Psoas muscle (tissue), 8 donors: ENCODE results near the gene IL33. TPM values are rescaled to one million over a fixed set of nuclear protein-coding genes. Genes with fewer than 3 reads are reported as not detected.

Source experiments
- ATAC-seq, 4 donors: fragments of 200-7000 bp; cut with Tn5 transposase; one replicate each; pipeline ENCODE4 v1.9.1; 2020; ENCODE audit warnings: moderate library complexity in 3 of 4, mild to moderate bottlenecking in 2 of 4
- DNase-seq, 2 donors: peaks; one replicate each; pipeline ENCODE4 v3.0.0-alpha.2; 2020
- H3K27ac ChIP-seq: fragments of 200-600 bp; one replicate; pipeline ENCODE4 v1.8.0; 2022
- H3K27me3 ChIP-seq, 3 donors: fragments of 200-600 bp in 1 of 3; one replicate each; pipeline versions ENCODE4 v1.6.1 to v1.8.0; 2013 to 2022; ENCODE audit warnings: low read length in 2 of 3, mild to moderate bottlenecking in 2 of 3, moderate library complexity in 1 of 3; ENCODE audit not compliant: insufficient read depth in 3 of 3
- H3K36me3 ChIP-seq, 2 donors: fragments of 200-600 bp in 1 of 2; one replicate each; pipeline versions ENCODE4 v1.6.1 to v1.8.0; 2013 to 2022; ENCODE audit warnings: low read depth in 1 of 2, mild to moderate bottlenecking in 1 of 2, moderate library complexity in 1 of 2; ENCODE audit not compliant: insufficient read depth in 1 of 2
- H3K4me1 ChIP-seq: fragments of 200-600 bp; one replicate; pipeline ENCODE4 v1.8.0; 2022
- H3K4me3 ChIP-seq: fragments of 200-600 bp; one replicate; pipeline ENCODE4 v1.8.0; 2022; ENCODE audit warnings: mild to moderate bottlenecking
- H3K9me3 ChIP-seq: fragments of 200-600 bp; one replicate; pipeline ENCODE4 v1.8.0; 2022
- CTCF ChIP-seq: fragments of 200-600 bp; IDR thresholded peaks from one replicate; pipeline ENCODE4 v1.8.0; 2022; ENCODE audit warnings: antibody characterized with exemption
- WGBS, 3 donors: extraction: QIAGEN DNeasy Blood & Tissue Kit; methylation state at CpG; one replicate each; pipeline versions ENCODE4 v1.1.6 to v1.1.7; 2013; 5-methylcytosine and 5-hydroxymethylcytosine counted together
- intact Hi-C, 2 donors: fragments of 100-400 bp; cut with DNase I; formaldehyde crosslinking; loops; one replicate each; pipeline versions ENCODE4 v1.11.0 to v1.14.2; 2022
- polyA plus RNA-seq, 3 donors: library from polyadenylated mRNA; stranded (reverse); fragments of 200-250 nt; gene quantifications; one replicate each; pipeline ENCODE4 v1.2.3, GENCODE V29; 2013
- total RNA-seq, 4 donors: library from RNA; stranded (reverse); fragmentation: NEBNext Ultra II Directional in 2 of 4; extraction: Animal tissue kit (Norgen Biotek cat#: 25700) in 2 of 4; gene quantifications; one replicate each; pipeline versions ENCODE4 v1.2.1 to v1.2.4, GENCODE V29; 2021 to 2023
- donor health status: healthy with polysubstance abuse.
- donor health status: DM: no; HTN: no; CAD: no; lungs with moderate emphysema.
- donor health status: Bipolar disorder and iron deficiency.
- donor health status: healthy.
- donor health status: DM: yes; HTN: yes; CAD: no.
- donor health status: DM: no; HTN: no; CAD: no.
- donor health status: DM: no; HTN: no; CAD: no.
- donor health status: DM: yes; HTN: yes; CAD: no.

Gene IL33
- total and polyA plus RNA-seq, 7 donors, result 2.0 to 11.5 (median 4.0) TPM

GRCh38 chr9:6214903-6215302 lies 704 bp upstream of the IL33 start:
- no peaks in the 10 kb centered on the region for H3K4me1 ChIP-seq
- TF ChIP-seq CTCF, result no peak
- intact Hi-C loops, result no loop called here
- no peak for DNase-seq
- H3K4me3 ChIP-seq, result no peak overlapping the region
- H3K27ac ChIP-seq, result no peak overlapping the region
- no peaks in the 10 kb centered on the region for H3K27me3 ChIP-seq
- peaks cover 7% of the 10 kb centered on the region for H3K9me3 ChIP-seq
- peak in 1 of 4 donors; percentile 56 for ATAC-seq
- 14 to 35% (median 21%) methylated on average over 2 of the region's 2 CpGs for WGBS, 3 donors
- H3K36me3 ChIP-seq, result no peaks in the 10 kb centered on the region

GRCh38 chr9:6216002-6216401 lies 395 bp downstream of the IL33 start:
- Histone ChIP-seq H3K27me3 (no peaks in the 10 kb centered on the region), H3K4me3 (peak overlapping the region; percentile 37), H3K36me3 (no peaks in the 10 kb centered on the region), H3K9me3 (no peaks in the 10 kb centered on the region), H3K4me1 (no peaks in the 10 kb centered on the region), H3K27ac (no peak overlapping the region)
- no peak for DNase-seq
- ATAC-seq, result no peak
- 67 to 69% (median 69%) methylated on average over 3 of the region's 3 CpGs for WGBS, 3 donors
- intact Hi-C loops, result no loop called here
- no peak for TF ChIP-seq CTCF

GRCh38 chr9:6216951-6217350 lies 1.3 kb downstream of the IL33 start:
- ATAC-seq, result no peak
- intact Hi-C loops, result no loop called here
- H3K4me3 ChIP-seq, result peak overlapping the region; percentile 37
- DNase-seq, result no peak
- H3K9me3 ChIP-seq, result no peaks in the 10 kb centered on the region
- H3K27ac ChIP-seq, result peak overlapping the region; percentile 10
- H3K4me1 ChIP-seq, result no peaks in the 10 kb centered on the region
- H3K27me3 ChIP-seq, result no peaks in the 10 kb centered on the region
- 21 to 31% (median 30%) methylated on average over 1 of the region's 1 CpG for WGBS, 3 donors
- TF ChIP-seq CTCF, result no peak
- H3K36me3 ChIP-seq, result no peaks in the 10 kb centered on the region

- H3K4me3 ChIP-seq, result peak overlapping the region; percentile 37
- H3K9me3 ChIP-seq, result no peaks in the 10 kb centered on the region
- no peaks in the 10 kb centered on the region for H3K4me1 ChIP-seq
- ATAC-seq, result peak in 1 of 4 donors; percentile 42
- no peak for TF ChIP-seq CTCF
- no peak for DNase-seq
- no peaks in the 10 kb centered on the region for H3K36me3 ChIP-seq
- no peaks in the 10 kb centered on the region for H3K27me3 ChIP-seq
- whole genome bisulfite sequencing, 3 donors, result 4 to 11% (median 6%) methylated on average over 3 of the region's 3 CpGs
- H3K27ac ChIP-seq, result peak overlapping the region; percentile 28
- intact Hi-C loops, result no loop called here
Measured at GRCh38 chr9:6218099-6218502, 2.5 kb downstream of the IL33 start.

GRCh38 chr9:6219040-6219439 lies 3.4 kb downstream of the IL33 start:
- intact Hi-C loops, result no loop called here
- no peaks in the 10 kb centered on the region for H3K27me3 ChIP-seq
- H3K9me3 ChIP-seq, result no peaks in the 10 kb centered on the region
- no peak overlapping the region for H3K4me3 ChIP-seq
- no peak for ATAC-seq
- WGBS, 3 donors, result 63 to 69% (median 68%) methylated on average over 4 of the region's 4 CpGs
- DNase-seq, result no peak
- no peaks in the 10 kb centered on the region for H3K36me3 ChIP-seq
- H3K27ac ChIP-seq, result no peak overlapping the region
- H3K4me1 ChIP-seq, result no peaks in the 10 kb centered on the region
- TF ChIP-seq CTCF, result no peak
